GM21717 (cell line): ENCODE measurements around the gene PCNX3.
A peak's percentile ranks its signal among the peaks of the same experiment; 100 is the strongest.
"Not testable (repeated sequence)": the region's sequence is repeated elsewhere in the genome, so short reads cannot be mapped to it uniquely, and the experiment has no call there.

Source experiments
- ATAC-seq: cut with Tn5 transposase; IDR thresholded peaks from one replicate; pipeline ENCODE4 v1.9.1; 2021; ENCODE audit warnings: mild to moderate bottlenecking, moderate library complexity; ENCODE audit not compliant: unreplicated experiment

PCNX3 gene

DNA sequence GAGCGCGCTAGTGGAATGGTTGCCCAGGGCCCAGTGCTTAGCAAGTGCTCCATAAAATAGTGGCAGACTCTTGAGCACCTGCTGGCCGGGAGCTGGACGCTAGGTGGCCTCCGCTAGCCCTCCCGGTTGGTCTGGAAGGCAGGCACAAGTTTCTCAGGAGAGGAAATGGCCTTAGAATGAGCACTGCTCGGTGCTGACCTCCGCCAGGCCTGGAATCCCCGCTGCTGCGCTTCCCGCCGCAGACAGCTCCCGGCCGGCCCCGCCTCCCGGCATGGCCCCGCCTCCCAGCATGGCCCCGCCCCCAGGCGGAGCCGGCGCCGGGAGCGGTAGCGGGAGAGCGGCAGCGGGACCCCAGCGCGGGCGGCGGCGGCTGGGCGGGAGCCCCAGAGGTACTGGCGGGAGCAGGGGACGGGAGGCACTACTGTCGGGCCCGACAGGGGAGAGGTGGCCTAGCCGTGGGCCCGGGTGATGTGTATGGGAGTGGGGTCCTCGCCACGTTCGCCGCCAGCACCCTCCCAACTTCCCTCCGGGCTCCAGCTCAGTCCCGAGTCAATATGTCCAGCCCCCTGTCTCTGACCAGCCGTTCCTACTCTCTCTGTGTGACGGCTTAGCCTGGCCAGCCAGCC lies 22.3 kb downstream of the PCNX3 start, which contains the start of gene SIPA1:
TSS of gene SIPA1 (plus strand) at position 308 of the 626 bp plus-strand sequence. CDS start 2,821 bp downstream, outside the sequence.
- peak; percentile 35 for ATAC-seq

DNA sequence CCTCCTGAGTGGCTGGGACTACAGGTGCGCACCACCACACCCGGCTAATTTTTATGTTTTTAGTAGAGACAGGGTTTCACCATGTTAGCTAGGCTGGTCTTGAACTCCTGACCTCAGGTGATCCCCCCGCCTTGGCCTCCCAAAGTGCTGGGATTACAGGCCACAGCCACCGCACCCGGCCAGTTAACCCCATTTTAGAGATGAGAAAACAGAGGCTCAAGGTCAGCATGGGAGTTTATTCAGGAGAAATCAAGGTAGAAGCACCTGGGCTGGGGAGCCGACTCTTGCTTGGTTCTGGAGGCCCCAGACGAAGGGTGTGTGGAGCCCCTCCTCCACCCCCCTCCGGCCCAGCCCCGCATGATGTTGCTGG lies 23.6 kb downstream of the PCNX3 start:
- not testable (repeated sequence) for ATAC-seq

DNA sequence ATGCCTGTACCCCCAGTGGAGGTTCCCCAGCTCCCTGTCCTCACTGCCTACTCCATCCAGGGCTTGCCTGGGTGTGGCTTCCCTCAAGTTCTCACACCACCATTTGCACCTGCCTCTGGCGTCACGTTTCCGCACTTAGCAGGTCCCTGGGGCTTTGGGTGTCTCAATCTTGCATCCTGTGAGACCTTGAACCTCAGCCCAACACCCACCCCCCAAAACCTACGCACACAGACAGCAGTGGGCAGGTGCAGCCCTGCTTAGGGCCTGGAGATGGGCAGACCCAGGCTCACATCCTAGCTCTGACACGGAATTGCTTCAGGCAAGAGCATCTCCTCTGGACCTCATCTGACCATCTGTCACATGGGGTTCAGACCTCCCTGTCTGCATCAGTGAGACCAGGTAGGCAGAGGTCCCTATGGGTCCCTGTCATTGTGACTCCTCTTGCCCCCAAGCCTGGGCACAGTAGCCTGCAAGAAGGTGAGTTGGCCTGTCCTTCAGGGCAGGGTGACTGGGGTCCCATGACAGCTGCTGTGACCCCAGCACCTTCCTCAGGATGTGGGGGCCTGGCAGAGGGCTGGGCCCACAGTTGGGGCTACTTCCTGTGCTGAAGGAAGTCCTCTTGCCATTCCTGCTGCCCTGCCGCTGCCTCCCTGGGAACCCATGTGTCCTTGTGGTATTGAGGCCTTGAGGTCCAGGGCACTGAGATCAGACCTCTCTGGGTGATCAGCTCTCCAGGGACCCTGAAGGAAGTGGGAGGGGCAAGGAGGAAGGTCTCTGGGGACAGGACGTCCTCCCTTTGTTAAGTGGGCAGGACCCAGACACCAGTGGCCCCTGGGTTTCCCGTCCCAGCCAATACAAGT lies 24.3 kb downstream of the PCNX3 start:
- no peak for ATAC-seq

DNA sequence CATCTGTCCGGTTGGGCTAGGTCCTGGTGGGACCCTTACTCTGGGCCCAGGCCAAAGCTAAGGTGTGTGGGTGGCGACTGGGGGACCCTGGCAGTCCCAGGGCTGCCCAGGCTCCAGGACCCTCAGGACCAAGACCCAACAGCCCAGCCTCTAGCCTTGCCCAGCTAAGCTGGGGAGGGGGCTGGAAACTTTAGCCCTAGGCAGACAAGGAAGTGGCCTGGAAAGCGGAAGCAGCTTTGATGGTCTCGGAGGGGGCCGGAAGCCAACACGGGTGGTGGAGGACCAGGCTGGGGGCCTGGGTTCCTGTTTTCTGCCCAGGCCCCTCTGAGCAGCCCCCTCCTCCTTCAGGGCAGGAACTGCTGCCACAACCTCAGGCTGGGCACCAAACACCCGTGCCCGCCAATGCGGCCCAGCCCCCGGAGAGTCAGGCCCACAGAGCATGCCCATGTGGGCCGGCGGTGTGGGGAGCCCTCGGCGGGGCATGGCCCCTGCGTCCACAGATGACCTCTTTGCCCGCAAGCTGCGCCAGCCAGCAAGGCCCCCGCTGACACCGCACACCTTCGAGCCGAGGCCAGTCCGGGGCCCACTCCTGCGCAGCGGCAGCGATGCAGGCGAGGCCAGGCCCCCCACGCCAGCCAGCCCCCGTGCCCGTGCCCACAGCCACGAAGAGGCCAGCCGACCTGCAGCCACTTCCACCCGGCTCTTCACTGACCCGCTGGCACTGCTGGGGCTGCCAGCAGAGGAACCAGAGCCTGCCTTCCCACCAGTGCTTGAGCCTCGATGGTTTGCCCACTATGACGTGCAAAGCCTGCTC lies 25.1 kb downstream of the PCNX3 start:
- ATAC-seq, result no peak

GRCh38 chr11:65641297-65642013 lies 25.9 kb downstream of the PCNX3 start:
- no peak for ATAC-seq

DNA sequence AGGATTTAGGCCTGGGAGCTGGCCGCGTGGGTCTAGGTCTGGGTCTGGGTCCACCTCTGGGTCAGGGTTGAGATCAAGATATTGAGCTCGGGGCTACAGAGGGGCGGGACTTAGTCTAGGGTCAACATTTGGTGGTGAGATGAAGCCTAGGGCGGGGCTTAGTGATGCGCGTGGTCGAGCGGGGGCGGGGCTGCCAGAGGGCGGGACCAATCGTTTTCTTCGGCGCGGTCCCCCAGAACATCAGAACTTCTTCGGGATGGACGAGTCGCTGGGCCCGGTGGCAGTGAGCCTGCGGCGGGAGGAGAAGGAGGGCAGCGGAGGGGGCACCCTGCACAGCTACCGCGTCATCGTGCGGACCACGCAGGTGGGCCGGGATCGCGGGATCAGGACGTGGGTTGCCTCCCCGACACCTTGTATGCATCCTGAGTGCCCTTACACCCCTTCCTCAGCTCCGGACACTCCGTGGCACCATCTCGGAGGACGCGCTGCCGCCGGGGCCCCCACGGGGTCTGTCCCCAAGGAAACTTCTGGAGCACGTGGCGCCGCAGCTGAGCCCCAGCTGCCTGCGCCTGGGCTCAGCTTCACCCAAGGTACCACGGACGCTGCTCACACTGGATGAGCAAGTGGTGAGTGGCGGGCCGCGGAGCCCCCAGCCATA lies 26.6 kb downstream of the PCNX3 start:
- ATAC-seq, result no peak

GRCh38 chr11:65643971-65644370 lies 28.4 kb downstream of the PCNX3 start:
- no peak for ATAC-seq

GRCh38 chr11:65644837-65645236 lies 29.3 kb downstream of the PCNX3 start:
- ATAC-seq, result no peak

- no peak for ATAC-seq
These were observed 30.1 kb downstream of the PCNX3 start for GRCh38 chr11:65645710-65646109.

DNA sequence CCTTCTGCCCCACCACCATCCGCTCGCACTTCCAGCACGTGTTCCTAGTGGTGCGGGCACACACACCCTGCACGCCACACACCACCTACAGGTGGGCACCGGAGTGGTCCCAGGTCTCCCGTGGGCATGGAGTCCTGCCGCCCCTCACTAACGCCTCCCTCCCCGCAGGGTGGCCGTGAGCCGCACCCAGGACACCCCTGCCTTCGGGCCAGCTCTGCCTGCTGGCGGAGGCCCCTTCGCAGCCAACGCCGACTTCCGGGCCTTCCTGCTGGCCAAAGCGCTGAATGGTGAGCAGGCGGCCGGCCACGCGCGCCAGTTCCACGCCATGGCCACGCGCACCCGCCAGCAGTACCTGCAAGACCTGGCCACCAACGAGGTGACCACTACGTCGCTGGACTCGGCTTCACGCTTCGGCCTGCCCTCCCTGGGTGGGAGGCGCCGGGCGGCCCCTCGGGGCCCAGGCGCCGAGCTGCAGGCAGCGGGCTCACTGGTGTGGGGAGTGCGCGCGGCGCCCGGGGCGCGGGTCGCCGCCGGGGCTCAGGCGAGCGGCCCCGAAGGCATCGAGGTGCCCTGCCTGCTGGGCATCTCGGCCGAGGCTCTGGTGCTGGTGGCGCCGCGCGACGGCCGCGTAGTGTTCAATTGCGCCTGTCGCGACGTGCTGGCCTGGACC lies 30.8 kb downstream of the PCNX3 start:
- no peak for ATAC-seq

GRCh38 chr11:65646958-65647701 lies 31.6 kb downstream of the PCNX3 start:
- no peak for ATAC-seq

GRCh38 chr11:65648997-65649493 lies 33.5 kb downstream of the PCNX3 start:
- ATAC-seq, result no peak

DNA sequence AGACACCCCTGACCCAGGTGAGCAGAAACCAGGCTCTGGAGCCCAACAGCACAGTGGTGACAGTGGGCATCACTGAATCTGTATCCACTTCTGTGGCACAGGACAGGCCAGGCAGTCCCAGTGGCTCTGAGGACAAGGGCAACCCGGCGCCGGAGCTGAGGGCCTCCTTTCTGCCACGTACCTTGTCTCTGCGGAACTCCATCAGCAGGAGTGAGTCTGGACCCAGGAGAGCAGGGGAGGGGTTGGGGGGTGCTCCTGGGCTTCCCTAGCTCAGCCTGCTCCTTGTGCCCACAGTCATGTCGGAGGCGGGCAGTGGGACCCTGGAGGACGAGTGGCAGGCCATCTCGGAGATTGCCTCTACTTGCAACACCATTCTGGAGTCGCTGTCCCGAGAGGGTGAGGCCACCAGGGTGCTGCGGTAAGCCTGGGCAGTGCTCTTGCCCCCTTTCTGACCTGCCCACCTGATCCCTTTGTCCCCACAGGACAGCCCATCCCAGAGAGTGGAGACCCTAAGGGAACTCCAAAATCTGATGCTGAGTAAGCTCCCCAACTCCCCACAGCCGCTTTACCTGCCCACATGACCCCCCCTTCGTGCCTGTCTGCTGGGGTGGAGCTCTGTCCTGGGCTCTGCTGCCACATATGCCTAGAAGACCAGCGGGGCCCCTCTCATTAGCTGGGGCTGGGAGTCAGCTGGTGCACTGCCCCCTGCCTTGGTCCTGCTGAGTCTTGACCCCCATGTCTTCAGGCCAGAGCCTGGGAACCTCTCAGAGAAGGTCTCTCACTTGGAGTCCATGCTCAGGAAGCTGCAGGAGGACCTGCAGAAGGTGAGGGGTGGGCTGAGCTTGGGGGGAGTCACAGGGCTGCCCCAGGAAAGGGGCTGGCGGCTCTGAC lies 34.3 kb downstream of the PCNX3 start:
- ATAC-seq, result no peak

DNA sequence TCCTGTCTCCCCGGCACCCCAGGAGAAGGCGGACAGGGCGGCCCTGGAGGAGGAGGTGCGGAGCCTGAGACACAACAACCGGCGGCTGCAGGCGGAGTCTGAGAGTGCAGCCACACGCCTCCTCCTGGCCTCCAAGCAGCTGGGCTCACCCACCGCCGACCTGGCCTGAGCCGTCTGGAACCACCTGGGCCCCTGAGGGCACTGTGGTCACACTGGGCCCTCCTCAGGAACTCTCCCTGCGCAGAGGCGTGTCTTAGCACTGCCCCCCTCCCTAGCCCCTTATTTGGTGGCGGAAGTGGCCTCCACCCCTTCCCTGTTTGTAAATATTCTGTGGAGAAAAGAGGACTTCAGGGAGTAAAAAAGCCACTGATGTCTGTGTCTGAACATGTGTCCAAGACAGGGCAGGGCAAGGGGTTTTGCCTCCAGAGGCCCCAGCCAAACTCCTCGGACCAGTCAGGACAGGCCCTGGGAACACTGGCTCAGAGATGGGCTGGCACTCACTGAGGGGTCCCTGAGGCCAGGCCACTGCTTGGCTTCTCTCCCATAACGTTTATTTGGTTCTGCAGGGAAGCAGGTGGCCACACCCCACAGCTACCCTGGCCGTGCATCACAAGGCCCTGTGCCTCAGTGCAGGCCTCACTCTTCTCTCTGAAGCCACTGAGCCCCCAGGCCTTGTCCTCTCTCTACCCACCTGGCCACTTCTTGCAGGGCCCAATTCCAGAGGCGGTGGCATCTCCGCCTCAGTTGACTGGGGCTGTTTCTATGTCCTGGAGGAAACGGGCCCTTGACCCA lies 35.2 kb downstream of the PCNX3 start:
- no peak for ATAC-seq

- no peak for ATAC-seq
These were observed 35.7 kb downstream of the PCNX3 start for GRCh38 chr11:65651339-65651588.

DNA sequence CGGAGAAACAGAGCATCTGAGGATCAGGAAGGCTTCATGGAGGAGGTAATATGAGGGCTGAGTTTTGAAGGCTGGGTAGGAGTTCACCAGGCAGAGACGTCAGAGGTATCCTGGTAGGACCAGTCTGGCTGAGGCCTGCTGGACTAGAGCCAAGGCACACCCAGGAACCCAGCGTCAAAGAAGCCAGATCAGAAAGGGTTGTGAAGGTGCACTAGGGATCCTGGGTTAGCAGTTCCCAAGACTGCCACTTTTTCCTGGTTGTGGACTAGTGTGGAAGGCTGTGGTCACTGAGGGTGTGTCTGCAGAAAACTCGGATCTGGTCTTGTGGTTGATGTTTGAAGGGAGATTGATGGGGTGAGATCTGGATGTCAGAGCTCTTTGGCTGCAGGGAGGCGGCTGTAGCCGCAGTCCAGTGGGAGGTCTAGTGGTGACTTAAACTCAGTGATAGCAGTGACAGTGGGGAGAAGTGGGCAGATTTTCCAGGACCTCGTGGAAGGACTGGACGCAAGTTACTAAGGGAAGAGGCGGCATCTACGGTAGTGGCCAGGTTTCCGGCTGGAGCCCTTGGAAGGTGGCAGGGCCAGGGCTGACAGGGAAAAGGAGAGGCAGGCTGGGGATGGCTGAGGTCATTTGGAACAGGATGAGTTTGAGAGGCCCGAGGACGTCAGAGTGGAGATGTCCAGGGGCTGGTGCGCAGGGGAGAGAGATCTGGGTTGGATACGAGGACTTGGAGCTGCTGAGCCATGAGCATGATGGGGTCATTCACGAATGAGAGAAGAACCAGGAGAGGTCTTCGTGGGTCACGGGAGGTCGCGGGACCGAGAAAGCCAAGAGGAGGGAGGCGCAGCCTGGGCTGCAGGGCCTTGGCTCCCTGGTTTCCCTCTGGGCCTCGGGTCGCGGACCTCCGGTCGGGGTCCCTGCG lies 36.3 kb downstream of the PCNX3 start:
- no peak for ATAC-seq
